Measurements from ENCODE around the gene MCCC1.
A peak's percentile ranks its signal among the peaks of the same experiment; 100 is the strongest.

MCCC1 gene

DNA sequence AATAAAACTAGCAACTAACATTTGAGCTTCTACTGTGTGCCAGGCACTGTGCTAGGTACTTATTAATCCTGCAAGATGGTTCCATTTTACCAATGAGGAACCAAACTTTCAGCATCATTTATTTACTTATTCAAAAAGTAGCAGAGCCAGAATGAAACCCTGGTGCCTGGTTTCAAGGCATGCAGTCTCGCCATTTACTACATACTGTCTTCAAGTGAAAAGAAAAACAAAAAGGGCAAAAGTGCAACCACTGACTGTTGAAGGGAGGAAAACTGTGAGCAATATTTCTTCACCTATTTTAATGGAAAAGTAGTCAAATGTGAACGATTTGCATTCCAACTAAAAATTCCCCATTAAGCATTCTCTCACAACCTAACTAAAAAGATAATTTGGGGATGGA, 127.7 kb downstream of the MCCC1 start:
- TF ChIP-seq, protein P1, sequence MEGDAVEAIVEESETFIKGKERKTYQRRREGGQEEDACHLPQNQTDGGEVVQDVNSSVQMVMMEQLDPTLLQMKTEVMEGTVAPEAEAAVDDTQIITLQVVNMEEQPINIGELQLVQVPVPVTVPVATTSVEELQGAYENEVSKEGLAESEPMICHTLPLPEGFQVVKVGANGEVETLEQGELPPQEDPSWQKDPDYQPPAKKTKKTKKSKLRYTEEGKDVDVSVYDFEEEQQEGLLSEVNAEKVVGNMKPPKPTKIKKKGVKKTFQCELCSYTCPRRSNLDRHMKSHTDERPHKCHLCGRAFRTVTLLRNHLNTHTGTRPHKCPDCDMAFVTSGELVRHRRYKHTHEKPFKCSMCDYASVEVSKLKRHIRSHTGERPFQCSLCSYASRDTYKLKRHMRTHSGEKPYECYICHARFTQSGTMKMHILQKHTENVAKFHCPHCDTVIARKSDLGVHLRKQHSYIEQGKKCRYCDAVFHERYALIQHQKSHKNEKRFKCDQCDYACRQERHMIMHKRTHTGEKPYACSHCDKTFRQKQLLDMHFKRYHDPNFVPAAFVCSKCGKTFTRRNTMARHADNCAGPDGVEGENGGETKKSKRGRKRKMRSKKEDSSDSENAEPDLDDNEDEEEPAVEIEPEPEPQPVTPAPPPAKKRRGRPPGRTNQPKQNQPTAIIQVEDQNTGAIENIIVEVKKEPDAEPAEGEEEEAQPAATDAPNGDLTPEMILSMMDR (IDR thresholded peaks at IDR 0.05): no peak
- Histone ChIP-seq H3K9me3 (no peaks in the 10 kb centered on the region), H3K4me1 (ENCODE audit: control insufficient read depth in 1 of 2, insufficient read depth in 1 of 2, low read depth in 1 of 2, low read length in 1 of 2) (peaks cover 15 to 26% of the 10 kb centered on the region in 2 experiments)

DNA sequence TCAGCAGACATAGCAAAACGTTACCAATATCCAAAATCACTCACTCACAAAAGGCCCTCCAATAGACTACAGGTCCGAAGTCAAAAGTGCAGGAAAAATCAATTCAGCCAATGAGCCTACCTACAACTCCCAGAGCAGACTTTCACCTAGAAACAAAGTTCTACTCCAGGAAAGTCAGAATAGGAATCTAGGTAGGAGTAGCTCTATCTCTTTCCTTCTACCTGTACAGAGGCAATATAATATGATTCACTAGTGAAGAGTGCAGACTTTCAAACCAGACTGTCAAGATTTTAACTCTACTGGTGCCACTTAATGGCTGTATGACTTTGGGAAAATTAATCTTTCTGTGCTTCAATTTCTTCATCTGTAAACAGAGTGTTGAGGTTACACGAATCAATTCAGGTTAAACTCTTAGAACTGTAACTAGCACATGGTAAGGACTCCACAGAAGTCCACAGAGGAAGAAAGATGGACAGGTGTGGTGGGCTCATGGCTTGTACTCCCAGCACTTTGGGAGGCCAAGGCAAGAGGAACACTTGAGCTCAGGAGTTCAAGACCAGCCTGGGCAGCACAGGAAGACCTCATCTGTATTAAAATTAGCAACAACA, 128.4 kb downstream of the MCCC1 start:
- H3K27me3 ChIP-seq: no peaks in the 10 kb centered on the region
- no peak overlapping the region for H3K27ac ChIP-seq
- peaks cover 15 to 26% of the 10 kb centered on the region in 2 experiments for H3K4me1 ChIP-seq (ENCODE audit: control insufficient read depth in 1 of 2, insufficient read depth in 1 of 2, low read depth in 1 of 2, low read length in 1 of 2)
- no peak overlapping the region for H3K4me3 ChIP-seq (ENCODE audit: low read depth in 1 of 2, low read length in 1 of 2)
- H3K9me3 ChIP-seq: no peaks in the 10 kb centered on the region
- H3K36me3 ChIP-seq: no peaks in the 10 kb centered on the region
- TF ChIP-seq, protein P1 (IDR thresholded peaks at IDR 0.05): no peak

More for the DNA sequence above, 127.7 kb downstream of the MCCC1 start:
- Histone ChIP-seq H3K4me3 (ENCODE audit: low read depth in 1 of 2, low read length in 1 of 2) (no peak overlapping the region), H3K36me3 (no peaks in the 10 kb centered on the region), H3K27ac (no peak overlapping the region), H3K27me3 (no peaks in the 10 kb centered on the region)

DNA sequence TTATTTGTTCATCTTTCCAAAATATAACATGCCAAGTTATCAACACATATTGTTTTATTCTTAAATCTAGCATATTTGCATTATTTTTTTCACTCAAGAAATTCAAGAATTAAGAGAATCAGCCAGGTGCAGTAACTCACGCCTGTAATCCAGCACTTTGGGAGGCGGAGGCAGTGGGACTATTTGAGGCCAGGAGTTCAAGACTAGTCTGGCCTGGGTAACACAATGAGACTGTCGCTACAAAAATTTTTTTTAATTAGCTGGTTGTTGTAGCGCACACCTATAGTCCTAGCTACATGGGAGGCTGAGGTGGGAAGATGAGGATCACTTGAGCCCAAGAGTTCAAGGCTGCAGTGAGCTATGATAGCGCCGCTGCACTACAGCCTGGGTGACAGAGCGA, 129.4 kb downstream of the MCCC1 start:
- TF ChIP-seq, protein P1 (IDR thresholded peaks at IDR 0.05): no peak
- peaks cover 15 to 26% of the 10 kb centered on the region in 2 experiments for H3K4me1 ChIP-seq (ENCODE audit: control insufficient read depth in 1 of 2, insufficient read depth in 1 of 2, low read depth in 1 of 2, low read length in 1 of 2)
- no peak overlapping the region for H3K27ac ChIP-seq
- H3K27me3 ChIP-seq: no peaks in the 10 kb centered on the region
- no peaks in the 10 kb centered on the region for H3K36me3 ChIP-seq
- no peak overlapping the region for H3K4me3 ChIP-seq (ENCODE audit: low read depth in 1 of 2, low read length in 1 of 2)
- no peaks in the 10 kb centered on the region for H3K9me3 ChIP-seq

GRCh38 chr3:182969277-182969676, 130.0 kb downstream of the MCCC1 start:
- no peaks in the 10 kb centered on the region for H3K27me3 ChIP-seq
- TF ChIP-seq, protein P1 (IDR thresholded peaks at IDR 0.05): no peak
- H3K4me3 ChIP-seq (ENCODE audit: low read depth in 1 of 2, low read length in 1 of 2): no peak overlapping the region
- H3K4me1 ChIP-seq (ENCODE audit: control insufficient read depth in 1 of 2, insufficient read depth in 1 of 2, low read depth in 1 of 2, low read length in 1 of 2): peaks cover 15 to 26% of the 10 kb centered on the region in 2 experiments
- no peaks in the 10 kb centered on the region for H3K36me3 ChIP-seq
- H3K9me3 ChIP-seq: no peaks in the 10 kb centered on the region
- H3K27ac ChIP-seq: no peak overlapping the region

- Histone ChIP-seq H3K4me3 (ENCODE audit: low read depth in 1 of 2, low read length in 1 of 2) (no peak overlapping the region), H3K27me3 (no peaks in the 10 kb centered on the region), H3K27ac (peak overlapping the region; percentile 62), H3K36me3 (peaks cover 12% of the 10 kb centered on the region), H3K4me1 (ENCODE audit: control insufficient read depth in 1 of 2, insufficient read depth in 1 of 2, low read depth in 1 of 2, low read length in 1 of 2) (peaks cover 15 to 26% of the 10 kb centered on the region in 2 experiments), H3K9me3 (no peaks in the 10 kb centered on the region)
- TF ChIP-seq, protein P1 (IDR thresholded peaks at IDR 0.05): no peak
Measured at GRCh38 chr3:182967218-182968204, 131.8 kb downstream of the MCCC1 start.
